DOHH2 (cell line): ENCODE results near the gene SLC25A30.

Experiments used
- EZH2phosphoT487 ChIP-seq: fragments of 200-600 bp; sonication (generic); IDR thresholded peaks from 2 replicates; pipeline ENCODE4 v1.6.1; 2017; ENCODE audit warnings: borderline replicate concordance, mild to moderate bottlenecking, antibody characterized with exemption, low read length, moderate library complexity, mixed read lengths
- TF ChIP-seq, protein P1 (sequence below): fragments of 200-600 bp; sonication (generic); IDR thresholded peaks from one replicate; pipeline ENCODE4 v1.5.1; 2014; ENCODE audit warnings: antibody characterized with exemption, mild to moderate bottlenecking, low read depth, low read length; ENCODE audit not compliant: poor library complexity, severe bottlenecking

DNA sequence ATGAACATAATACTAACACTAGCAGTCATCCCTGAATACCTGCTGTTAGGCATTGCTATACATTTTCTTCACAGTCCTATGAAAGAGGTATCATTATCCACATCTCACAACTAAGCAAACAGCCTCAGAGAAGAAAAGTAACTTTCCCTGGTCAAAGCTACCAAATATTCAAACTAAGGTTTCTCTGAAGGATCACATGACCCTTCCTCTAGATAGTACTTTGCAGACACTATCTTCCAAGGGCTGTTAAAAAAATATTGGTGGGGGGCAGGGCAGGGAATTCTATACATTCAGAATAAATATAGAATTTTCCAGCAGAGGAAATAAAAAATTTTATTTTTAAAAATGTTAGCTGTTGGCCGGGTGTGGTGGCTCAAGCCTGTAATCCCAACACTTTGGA is 3.1 kb downstream of the SLC25A30 start:
- TF ChIP-seq, protein P1, sequence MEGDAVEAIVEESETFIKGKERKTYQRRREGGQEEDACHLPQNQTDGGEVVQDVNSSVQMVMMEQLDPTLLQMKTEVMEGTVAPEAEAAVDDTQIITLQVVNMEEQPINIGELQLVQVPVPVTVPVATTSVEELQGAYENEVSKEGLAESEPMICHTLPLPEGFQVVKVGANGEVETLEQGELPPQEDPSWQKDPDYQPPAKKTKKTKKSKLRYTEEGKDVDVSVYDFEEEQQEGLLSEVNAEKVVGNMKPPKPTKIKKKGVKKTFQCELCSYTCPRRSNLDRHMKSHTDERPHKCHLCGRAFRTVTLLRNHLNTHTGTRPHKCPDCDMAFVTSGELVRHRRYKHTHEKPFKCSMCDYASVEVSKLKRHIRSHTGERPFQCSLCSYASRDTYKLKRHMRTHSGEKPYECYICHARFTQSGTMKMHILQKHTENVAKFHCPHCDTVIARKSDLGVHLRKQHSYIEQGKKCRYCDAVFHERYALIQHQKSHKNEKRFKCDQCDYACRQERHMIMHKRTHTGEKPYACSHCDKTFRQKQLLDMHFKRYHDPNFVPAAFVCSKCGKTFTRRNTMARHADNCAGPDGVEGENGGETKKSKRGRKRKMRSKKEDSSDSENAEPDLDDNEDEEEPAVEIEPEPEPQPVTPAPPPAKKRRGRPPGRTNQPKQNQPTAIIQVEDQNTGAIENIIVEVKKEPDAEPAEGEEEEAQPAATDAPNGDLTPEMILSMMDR = no peak
- TF ChIP-seq EZH2phosphoT487 = no peak
